GM18870 (cell line): ENCODE results near the gene ELOVL5.

Source experiments
- ATAC-seq: cut with Tn5 transposase; IDR thresholded peaks from one replicate; pipeline ENCODE4 v1.9.1; 2021; ENCODE audit warnings: moderate library complexity; ENCODE audit not compliant: unreplicated experiment

ELOVL5 gene

GRCh38 chr6:53244958-53245357 is 103.8 kb downstream of the ELOVL5 start:
- peak; percentile 67 for ATAC-seq

GRCh38 chr6:53244399-53244931 is 104.3 kb downstream of the ELOVL5 start:
- no peak for ATAC-seq

GRCh38 chr6:53241938-53242337 is 106.8 kb downstream of the ELOVL5 start:
- no peak for ATAC-seq

- ATAC-seq = no peak
Observed at GRCh38 chr6:53240761-53241160, 108.0 kb downstream of the ELOVL5 start.

GRCh38 chr6:53240139-53240538 is 108.6 kb downstream of the ELOVL5 start:
- ATAC-seq = no peak

GRCh38 chr6:53239526-53239925 is 109.2 kb downstream of the ELOVL5 start:
- ATAC-seq = peak; percentile 78

- no peak for ATAC-seq
Observed at GRCh38 chr6:53238311-53238710, 110.4 kb downstream of the ELOVL5 start.

GRCh38 chr6:53236241-53236640 is 112.5 kb downstream of the ELOVL5 start:
- ATAC-seq = peak; percentile 33

GRCh38 chr6:53235508-53235907 is 113.2 kb downstream of the ELOVL5 start:
- ATAC-seq = no peak

- no peak for ATAC-seq
Observed at GRCh38 chr6:53233309-53233708, 115.4 kb downstream of the ELOVL5 start.

GRCh38 chr6:53230775-53231467 is 117.8 kb downstream of the ELOVL5 start:
- ATAC-seq = no peak

GRCh38 chr6:53227847-53228246 is 120.9 kb downstream of the ELOVL5 start:
- ATAC-seq = no peak

GRCh38 chr6:53220605-53221004 is 128.1 kb downstream of the ELOVL5 start:
- ATAC-seq = no peak
